Gastroesophageal sphincter (tissue), 4 donors: ENCODE measurements around the gene MXI1. TPM values are rescaled to one million over a fixed set of nuclear protein-coding genes. Genes with fewer than 3 reads are reported as not detected.

Experiments
- ATAC-seq: fragments of 150-250 bp; one replicate; pipeline ENCODE4 v1.9.1; 2016; ENCODE audit warnings: mild to moderate bottlenecking, moderate library complexity
- H3K27ac ChIP-seq, 4 donors: fragments of 200-600 bp; sonication (generic) in 3 of 4; 1 replicate in 3 of 4; 2 replicates in 1 of 4; pipeline ENCODE4 v1.5.1; 2016 to 2019
- H3K27me3 ChIP-seq: fragments of 200-600 bp; sonication (generic); one replicate; pipeline ENCODE4 v1.5.1; 2019
- H3K36me3 ChIP-seq, 2 donors: fragments of 200-600 bp; sonication (generic); one replicate each; pipeline ENCODE4 v1.5.1; 2019; ENCODE audit warnings: control low read depth in 1 of 2
- H3K4me1 ChIP-seq, 3 donors: fragments of 200-600 bp; sonication (generic); 1 replicate in 2 of 3; 2 replicates in 1 of 3; pipeline ENCODE4 v1.5.1; 2016 to 2019; ENCODE audit warnings: control low read depth in 2 of 3
- H3K4me3 ChIP-seq, 2 donors: fragments of 200-600 bp; sonication (generic); one replicate each; pipeline ENCODE4 v1.5.1; 2019; ENCODE audit warnings: mild to moderate bottlenecking in 1 of 2, moderate library complexity in 1 of 2
- H3K9me3 ChIP-seq, 3 donors: fragments of 200-600 bp; sonication (generic); one replicate each; pipeline ENCODE4 v1.5.1; 2017 to 2019; ENCODE audit warnings: control low read depth in 2 of 3
- EP300 ChIP-seq: sonication (generic); formaldehyde crosslinking; IDR thresholded peaks from one replicate; pipeline ENCODE4 v1.6.1; 2017; ENCODE audit warnings: antibody characterized with exemption, mild to moderate bottlenecking
- POLR2A ChIP-seq, 2 donors: fragments of 450-650 bp; IDR thresholded peaks; one replicate each; pipeline ENCODE4 v1.6.1; 2017; ENCODE audit warnings: antibody characterized with exemption in 2 of 2, mild to moderate bottlenecking in 2 of 2, moderate library complexity in 1 of 2
- POLR2AphosphoS5 ChIP-seq: sonication (generic); formaldehyde crosslinking; IDR thresholded peaks from one replicate; pipeline ENCODE4 v1.6.1; 2017; ENCODE audit warnings: antibody characterized with exemption
- WGBS, 2 donors: methylation state at CpG; one replicate each; pipeline ENCODE4 v1.1.5; 2018; ENCODE audit warnings: low coverage in 1 of 2; 5-methylcytosine and 5-hydroxymethylcytosine counted together
- total RNA-seq, 4 donors: library from RNA; depleted of rRNA; stranded (reverse); fragments of >200 nt; gene quantifications; one replicate each; pipeline ENCODE4 v1.1.0, GENCODE V29; 2016
- TF ChIP-seq, protein P1 (sequence below), 4 experiments: fragments of 200-600 bp in 2 of 4; fragments of 450-650 bp in 2 of 4; sonication (generic) in 1 of 4; IDR thresholded peaks; one replicate each; pipeline ENCODE4 v1.5.1; 2017 to 2019; ENCODE audit warnings: antibody characterized with exemption in 4 of 4, mild to moderate bottlenecking in 2 of 4, moderate library complexity in 2 of 4

The MXI1 gene
- total RNA-seq, 4 donors from 2014 or later, result 103 to 279 (median 218) TPM

DNA sequence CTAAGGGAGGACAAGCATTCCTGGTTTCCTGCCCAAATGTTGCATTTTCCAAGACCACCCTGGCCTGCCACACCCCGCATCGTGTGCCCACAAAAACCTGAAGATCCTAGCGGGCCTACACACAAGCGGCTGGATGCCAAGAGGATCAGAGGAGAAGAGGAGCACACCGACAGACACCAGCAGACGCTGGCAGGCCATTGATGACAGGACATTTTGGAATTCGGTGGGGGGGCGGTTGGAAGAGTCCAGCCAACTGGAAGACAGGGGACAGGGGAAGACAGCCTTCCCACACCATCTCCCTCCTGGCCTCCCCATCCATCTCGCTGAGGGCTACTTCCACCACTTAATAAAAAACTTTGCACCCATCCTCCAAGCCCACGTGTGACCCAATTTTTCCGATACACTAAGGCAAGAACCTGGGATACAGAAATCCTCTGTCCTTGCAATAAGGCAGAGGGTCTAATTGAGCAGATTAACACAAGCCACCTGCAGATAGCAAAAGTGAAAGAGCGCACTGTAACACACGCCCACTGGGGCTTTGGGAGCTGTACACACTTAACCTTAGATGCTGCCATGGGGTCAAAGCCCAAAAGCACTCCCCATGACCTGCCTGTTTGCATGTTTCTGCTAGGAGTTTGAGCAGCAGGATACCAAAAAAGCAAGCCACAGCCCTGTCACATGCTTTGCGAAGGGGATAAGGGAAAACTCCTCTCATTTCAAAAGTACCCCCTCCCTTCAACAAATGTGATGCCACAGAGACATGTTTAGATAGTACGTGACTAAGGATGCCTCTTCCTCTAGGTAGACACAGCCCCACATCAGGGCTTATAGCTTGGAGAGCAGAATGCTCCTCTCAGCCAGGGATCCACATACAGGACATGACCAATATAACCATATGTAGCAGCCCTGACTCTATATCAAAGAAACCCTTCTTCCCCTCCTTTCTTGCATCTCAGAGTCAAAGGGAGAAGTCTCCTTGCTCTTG lies 110.8 kb downstream of the MXI1 start:
- no peak overlapping the region for H3K27ac ChIP-seq
- TF ChIP-seq POLR2AphosphoS5, result no peak
- no peak for TF ChIP-seq EP300
- TF ChIP-seq POLR2A (IDR thresholded peaks at IDR 0.05), result no peak
- TF ChIP-seq, protein P1, sequence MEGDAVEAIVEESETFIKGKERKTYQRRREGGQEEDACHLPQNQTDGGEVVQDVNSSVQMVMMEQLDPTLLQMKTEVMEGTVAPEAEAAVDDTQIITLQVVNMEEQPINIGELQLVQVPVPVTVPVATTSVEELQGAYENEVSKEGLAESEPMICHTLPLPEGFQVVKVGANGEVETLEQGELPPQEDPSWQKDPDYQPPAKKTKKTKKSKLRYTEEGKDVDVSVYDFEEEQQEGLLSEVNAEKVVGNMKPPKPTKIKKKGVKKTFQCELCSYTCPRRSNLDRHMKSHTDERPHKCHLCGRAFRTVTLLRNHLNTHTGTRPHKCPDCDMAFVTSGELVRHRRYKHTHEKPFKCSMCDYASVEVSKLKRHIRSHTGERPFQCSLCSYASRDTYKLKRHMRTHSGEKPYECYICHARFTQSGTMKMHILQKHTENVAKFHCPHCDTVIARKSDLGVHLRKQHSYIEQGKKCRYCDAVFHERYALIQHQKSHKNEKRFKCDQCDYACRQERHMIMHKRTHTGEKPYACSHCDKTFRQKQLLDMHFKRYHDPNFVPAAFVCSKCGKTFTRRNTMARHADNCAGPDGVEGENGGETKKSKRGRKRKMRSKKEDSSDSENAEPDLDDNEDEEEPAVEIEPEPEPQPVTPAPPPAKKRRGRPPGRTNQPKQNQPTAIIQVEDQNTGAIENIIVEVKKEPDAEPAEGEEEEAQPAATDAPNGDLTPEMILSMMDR (IDR thresholded peaks at IDR 0.05), result no peak
- no peak overlapping the region for H3K4me3 ChIP-seq
- H3K27me3 ChIP-seq, result peaks cover 6% of the 10 kb centered on the region
- WGBS, 2 donors, result 80 to 88% methylated on average over 2 to 12 of the region's 15 CpGs
- ATAC-seq, result no peak
- peaks cover 0 to 18% (median 0%) of the 10 kb centered on the region in 3 donors for H3K9me3 ChIP-seq
- H3K36me3 ChIP-seq, result no peaks in the 10 kb centered on the region
- H3K4me1 ChIP-seq, result no peaks in the 10 kb centered on the region

DNA sequence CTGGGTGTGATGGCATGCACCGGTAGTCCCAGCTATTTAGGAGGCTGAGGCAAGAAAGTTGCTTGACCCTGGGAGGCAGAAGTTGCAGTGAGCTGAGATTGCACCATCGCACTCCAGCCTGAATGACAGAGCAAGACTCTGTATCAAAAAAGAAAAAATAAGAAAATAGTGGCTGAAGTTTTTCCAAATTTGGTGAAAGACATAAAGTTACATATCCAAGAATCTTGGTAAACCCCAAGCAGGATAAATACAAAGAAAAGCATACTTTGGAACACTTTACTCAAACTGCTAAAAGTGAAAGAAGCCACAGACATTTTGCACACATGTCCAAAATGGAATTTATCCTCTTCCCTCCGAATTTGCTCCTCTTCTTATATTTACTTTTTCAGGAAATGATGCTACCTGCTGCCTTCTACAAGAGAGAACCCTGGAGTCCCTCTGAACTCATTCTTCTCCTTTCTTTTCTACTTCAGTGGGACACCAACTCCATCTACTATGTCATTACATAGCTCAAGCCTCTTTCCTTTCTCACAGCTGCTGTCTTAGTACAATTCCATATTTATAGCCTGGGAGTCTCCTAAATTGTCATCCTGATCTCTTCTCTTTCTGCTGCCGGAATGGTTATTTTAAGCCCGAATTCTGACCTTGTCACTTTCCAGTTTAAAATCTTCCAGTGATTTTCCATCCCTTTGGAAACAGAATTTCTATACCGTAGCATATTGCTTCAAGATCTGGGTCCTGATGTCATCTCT lies 114.6 kb downstream of the MXI1 start:
- Histone ChIP-seq H3K4me1 (no peaks in the 10 kb centered on the region), H3K27me3 (peaks cover 10% of the 10 kb centered on the region), H3K27ac (no peak overlapping the region), H3K36me3 (no peaks in the 10 kb centered on the region), H3K4me3 (no peak overlapping the region), H3K9me3 (peaks cover 0 to 21% (median 0%) of the 10 kb centered on the region in 3 donors)
- TF ChIP-seq POLR2AphosphoS5, result no peak
- no peak for TF ChIP-seq POLR2A (IDR thresholded peaks at IDR 0.05)
- TF ChIP-seq, protein P1 (IDR thresholded peaks at IDR 0.05), result no peak
- no peak for TF ChIP-seq EP300
- 85 to 92% methylated on average over 3 to 6 of the region's 6 CpGs for WGBS, 2 donors
- ATAC-seq, result no peak

DNA sequence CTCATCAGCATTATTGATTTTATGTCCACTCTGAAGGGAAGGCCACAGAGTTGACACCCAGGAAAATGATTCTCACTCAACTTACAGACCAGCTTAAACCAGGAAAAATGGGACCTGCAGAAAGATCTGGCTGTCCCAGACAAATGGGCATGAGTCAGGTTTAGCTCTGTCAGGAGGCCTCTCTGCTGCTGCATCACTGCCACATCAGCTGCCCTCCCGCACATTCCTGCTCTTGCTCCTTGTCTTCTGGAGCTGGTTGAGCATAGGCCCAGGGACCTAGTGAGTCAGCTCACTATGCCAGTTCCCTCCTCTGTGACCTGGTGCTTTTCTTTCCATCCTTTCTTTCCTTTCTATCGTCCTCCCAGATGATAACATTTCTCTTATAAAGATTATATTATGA lies 116.1 kb downstream of the MXI1 start:
- no peaks in the 10 kb centered on the region for H3K4me1 ChIP-seq
- H3K9me3 ChIP-seq, result peaks cover 0 to 21% (median 0%) of the 10 kb centered on the region in 3 donors
- TF ChIP-seq, protein P1 (IDR thresholded peaks at IDR 0.05), result no peak
- TF ChIP-seq POLR2AphosphoS5 (no peak), POLR2A (IDR thresholded peaks at IDR 0.05) (no peak), EP300 (no peak)
- no peak overlapping the region for H3K27ac ChIP-seq
- no peaks in the 10 kb centered on the region for H3K36me3 ChIP-seq
- 61% methylated on average over 2 of the region's 2 CpGs; no CpG with 5 or more reads in 1 of the 2 donors for WGBS, 2 donors
- H3K27me3 ChIP-seq, result peaks cover 6% of the 10 kb centered on the region
- no peak for ATAC-seq
- no peak overlapping the region for H3K4me3 ChIP-seq

DNA sequence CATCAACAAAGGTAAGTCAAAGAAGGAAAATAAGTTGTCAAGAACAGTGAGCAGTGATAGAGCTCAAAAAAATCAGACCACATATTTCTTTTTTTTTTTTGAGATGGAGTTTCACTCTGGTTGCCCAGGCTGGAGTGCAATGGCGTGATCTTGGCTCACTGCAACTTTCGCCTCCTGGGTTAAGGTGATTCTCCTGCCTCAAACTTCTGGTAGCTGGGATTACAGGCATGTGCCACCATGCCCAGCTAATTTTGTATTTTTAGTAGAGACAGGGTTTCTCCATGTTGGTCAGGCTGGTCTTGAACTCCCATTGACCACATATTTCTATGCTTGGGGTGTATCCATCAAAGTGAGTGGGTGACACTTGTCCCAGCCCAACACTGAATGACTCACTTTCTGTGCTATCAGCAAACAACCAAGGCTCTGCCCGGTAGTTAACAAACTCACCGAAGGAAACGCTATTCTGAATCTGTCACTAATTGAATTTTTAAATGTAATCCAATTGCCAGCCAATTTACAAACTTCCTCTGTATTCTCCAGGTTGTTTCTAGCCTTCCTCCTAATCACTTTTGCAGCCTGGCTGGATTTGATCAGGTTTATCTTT lies 116.9 kb downstream of the MXI1 start:
- Histone ChIP-seq H3K27me3 (peaks cover 4% of the 10 kb centered on the region), H3K9me3 (peaks cover 0 to 21% (median 0%) of the 10 kb centered on the region in 3 donors), H3K4me3 (no peak overlapping the region), H3K4me1 (no peaks in the 10 kb centered on the region), H3K36me3 (no peaks in the 10 kb centered on the region), H3K27ac (no peak overlapping the region)
- no peak for ATAC-seq
- TF ChIP-seq EP300 (no peak), POLR2AphosphoS5 (no peak), POLR2A (IDR thresholded peaks at IDR 0.05) (no peak)
- TF ChIP-seq, protein P1 (IDR thresholded peaks at IDR 0.05), result no peak
- 20 to 56% methylated on average over 1 to 5 of the region's 5 CpGs for WGBS, 2 donors
